GM21576 (cell line): ENCODE measurements around the gene OR4B1.

Experiments used
- ATAC-seq: cut with Tn5 transposase; IDR thresholded peaks from one replicate; pipeline ENCODE4 v1.9.1; 2021; ENCODE audit warnings: mild to moderate bottlenecking, moderate library complexity; ENCODE audit not compliant: unreplicated experiment

OR4B1 gene

GRCh38 chr11:48248902-48249301 is 32.3 kb downstream of the OR4B1 start:
- no peak for ATAC-seq

DNA sequence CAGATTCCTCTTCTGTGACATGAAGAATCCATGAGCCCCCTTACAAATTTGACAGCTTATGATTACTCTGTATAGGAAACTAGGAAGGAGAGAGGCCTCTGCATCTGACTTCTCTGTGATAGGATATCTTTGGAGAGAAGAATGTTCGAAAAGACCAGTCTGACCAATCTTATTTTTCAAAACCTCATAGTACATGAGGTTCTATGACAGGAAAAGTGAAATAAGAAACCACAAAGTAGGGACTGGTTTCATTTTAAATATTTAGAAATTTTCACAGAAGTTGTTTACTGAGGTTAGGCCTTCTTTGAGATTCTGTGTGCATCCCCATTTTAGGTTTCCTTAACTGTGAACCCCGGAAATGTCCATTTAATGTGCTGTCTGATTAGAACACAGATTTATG is 45.0 kb downstream of the OR4B1 start:
- ATAC-seq, result no peak

GRCh38 chr11:48263423-48263911 is 46.9 kb downstream of the OR4B1 start, which contains the start of gene OR4X1:
Gene OR4X1 (plus strand): TSS chr11:48263861. CDS start chr11:48263861, 0 bp downstream.
- ATAC-seq, result no peak
